ENCODE measurements around the gene CNTN1.
"Not testable (repeated sequence)": the region's sequence is repeated elsewhere in the genome, so short reads cannot be mapped to it uniquely, and the experiment has no call there.

Gene CNTN1

DNA sequence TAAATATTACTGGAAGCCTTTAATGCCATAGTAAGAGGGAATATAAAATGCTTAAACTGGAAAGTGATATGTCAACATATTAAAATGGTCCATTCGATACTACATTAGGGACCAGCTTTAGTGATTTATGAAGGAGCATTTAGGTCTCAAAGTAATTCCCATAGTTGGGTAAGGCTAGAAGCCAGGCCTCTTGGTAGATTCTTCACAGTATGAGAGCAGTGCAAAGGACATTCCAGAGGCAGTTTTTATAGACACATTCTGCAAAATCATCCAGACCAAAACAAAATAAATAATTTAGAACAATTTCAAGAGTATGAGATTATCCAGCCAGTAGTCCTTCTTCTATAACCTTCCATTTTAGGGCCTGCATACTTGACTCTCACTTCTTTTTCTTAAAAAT lies 353.3 kb downstream of the CNTN1 start:
- no peak for DNase-seq (ENCODE audit: low read depth)

- DNase-seq (ENCODE audit: low read depth), result no peak
These were observed 356.8 kb downstream of the CNTN1 start for GRCh38 chr12:41049033-41049432.

DNA sequence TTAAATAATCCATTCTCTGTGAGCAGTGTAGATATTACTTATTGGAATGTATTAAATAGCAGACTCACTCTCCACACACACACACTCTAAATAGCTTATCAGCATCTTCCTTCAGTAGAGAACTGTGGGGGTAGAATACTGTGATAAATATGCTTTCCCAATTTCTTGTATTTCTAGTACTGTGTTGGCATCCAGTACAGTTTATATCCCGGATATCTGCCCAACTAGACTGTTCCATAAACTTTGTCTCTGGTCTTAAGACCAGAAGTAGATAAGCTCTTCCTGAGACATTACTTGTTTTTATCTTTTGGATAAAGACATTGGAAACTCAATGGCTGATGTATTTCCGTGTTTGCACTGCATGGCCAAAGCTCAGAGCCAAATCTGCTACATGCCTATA lies 359.7 kb downstream of the CNTN1 start:
- no peak for DNase-seq (ENCODE audit: low read depth)

DNA sequence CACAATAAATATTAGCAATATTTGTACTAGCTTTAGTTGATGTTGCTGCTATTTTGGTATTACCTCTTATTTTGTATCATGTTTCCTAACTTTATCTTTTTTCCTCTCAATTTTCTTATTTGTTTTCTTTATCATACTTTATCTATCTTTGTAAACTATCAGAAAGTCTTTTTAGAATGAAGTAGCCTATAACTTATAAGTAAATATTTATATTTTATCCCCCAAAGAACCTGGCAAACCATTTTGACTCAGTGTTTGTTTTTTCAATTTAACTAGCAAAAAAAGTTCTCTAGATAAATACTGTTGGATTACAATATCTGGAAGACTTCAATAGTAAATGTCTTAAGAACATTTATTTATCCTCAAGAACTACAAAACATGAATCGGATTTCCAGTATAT lies 360.2 kb downstream of the CNTN1 start:
- no peak for DNase-seq (ENCODE audit: low read depth)

DNA sequence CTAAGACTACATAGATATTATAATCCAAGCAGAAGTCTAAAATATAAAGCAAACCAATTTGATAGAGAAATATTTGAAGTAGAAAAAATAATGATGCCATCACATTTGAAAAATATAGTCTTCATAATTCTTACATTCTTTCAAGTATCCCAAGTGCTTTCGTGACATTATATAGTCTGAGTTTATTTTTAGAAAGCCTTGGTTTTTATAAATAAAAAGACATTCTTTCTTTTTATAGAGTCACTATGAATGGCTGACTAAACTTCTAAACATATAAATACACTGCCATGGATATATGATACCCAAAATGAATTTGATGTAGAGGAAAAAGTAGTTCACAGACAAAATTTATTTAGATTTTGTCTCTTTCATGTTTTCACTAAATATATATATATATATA lies 360.8 kb downstream of the CNTN1 start:
- DNase-seq (ENCODE audit: low read depth), result no peak

GRCh38 chr12:41055875-41056577 lies 363.8 kb downstream of the CNTN1 start:
- no peak for DNase-seq (ENCODE audit: low read depth)

GRCh38 chr12:41058266-41058665 lies 366.0 kb downstream of the CNTN1 start:
- DNase-seq (ENCODE audit: low read depth), result no peak

- DNase-seq (ENCODE audit: low read depth), result no peak
These were observed 369.0 kb downstream of the CNTN1 start for GRCh38 chr12:41061192-41061591.

DNA sequence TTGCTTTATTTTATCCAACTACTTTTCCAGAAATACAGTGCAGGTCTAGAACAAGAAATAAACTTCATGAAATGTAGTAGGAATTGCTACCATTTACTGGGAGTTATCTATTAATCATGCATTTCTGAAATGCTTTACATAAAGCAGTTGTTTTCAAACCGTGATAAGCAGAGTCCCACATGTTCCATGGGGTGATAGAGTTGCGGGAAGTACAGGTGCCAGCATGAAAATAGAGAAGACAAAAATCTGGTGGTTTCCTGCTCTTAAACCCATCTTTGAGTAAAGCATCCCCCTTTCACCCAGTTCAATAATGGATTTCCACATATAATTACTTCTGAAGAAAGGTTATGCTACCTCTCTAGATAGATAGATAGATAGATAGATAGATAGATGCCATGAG lies 372.2 kb downstream of the CNTN1 start:
- no peak for DNase-seq (ENCODE audit: low read depth)

- DNase-seq (ENCODE audit: low read depth), result no peak
These were observed 375.9 kb downstream of the CNTN1 start for GRCh38 chr12:41067941-41068645.

- DNase-seq (ENCODE audit: low read depth), result no peak
These were observed 381.6 kb downstream of the CNTN1 start for GRCh38 chr12:41073633-41074472.

DNA sequence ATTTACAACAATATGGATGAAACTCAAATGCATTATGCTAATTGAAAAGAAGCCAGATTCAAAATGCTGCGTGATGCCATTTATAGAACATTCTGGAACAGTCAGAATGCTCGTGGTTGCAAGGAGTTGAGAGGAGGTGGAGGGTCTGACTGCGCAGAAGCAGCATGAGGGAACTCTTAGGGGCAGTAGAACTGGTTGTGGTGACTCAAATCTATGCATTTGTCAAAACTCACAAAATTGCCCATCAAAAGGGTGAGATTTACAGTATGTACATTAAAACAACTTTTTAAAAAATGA lies 382.2 kb downstream of the CNTN1 start:
- no peak for DNase-seq (ENCODE audit: low read depth)

DNA sequence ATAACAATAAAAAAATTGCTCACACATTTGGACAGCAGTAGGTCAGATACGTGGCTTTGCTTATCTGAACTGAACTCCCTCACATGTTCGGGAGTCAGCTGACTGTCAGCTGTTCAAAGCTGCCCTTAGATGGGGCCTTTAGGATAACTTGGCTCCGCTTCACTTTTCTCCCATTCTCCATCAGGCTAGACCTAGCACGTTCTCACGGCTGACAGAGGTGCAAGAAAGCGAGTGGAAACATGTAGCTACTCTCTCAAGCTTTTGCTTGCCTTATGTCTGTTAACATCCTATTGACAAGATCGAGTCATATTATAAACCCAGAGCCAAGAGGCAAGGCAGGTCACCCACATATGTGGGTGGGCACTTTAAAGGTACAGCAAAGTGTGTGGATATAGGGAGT lies 383.9 kb downstream of the CNTN1 start:
- no peak for DNase-seq (ENCODE audit: low read depth)

GRCh38 chr12:41081241-41081640 lies 389.0 kb downstream of the CNTN1 start:
- not testable (repeated sequence) for DNase-seq (ENCODE audit: low read depth)

GRCh38 chr12:41089438-41089837 lies 397.2 kb downstream of the CNTN1 start:
- DNase-seq (ENCODE audit: low read depth), result no peak

DNA sequence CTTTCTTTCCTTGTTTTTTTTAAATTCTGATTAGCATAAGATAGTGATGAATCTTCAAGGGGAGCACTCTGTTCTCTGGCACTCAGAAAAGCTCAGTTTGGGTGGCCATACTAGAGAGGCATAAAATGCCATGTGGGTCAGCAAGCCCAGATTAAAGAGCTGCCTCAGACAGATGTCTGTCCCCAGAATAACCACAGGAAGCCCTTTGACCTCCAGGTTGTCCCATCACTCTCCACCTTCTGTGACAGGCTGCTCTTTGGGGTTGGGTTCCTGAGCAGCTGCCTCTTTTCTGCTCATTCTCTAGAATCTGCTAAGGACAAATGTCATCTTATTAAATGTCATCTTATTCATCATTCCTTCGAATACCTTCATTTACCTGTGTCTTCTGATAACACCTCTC lies 399.9 kb downstream of the CNTN1 start:
- no peak for DNase-seq (ENCODE audit: low read depth)

DNA sequence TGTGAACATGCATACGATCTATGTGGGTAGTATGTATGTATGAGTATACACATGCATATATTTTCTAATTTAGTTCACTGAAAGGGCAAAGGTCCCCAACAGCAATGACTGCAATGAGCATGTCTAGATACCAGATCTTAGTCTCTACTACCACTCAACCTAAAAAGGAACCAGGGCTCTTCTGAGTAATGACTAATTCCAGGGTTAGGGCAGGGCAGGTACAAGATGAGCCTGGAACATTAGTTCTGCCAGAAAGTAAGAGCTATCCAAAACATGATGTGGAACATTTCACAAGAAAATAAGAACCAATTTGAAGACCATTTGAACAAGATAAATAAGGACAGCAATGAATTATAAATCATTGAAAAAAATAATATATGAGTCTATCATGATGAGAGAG lies 404.6 kb downstream of the CNTN1 start:
- DNase-seq (ENCODE audit: low read depth), result no peak

- no peak for DNase-seq (ENCODE audit: low read depth)
These were observed 408.3 kb downstream of the CNTN1 start for GRCh38 chr12:41100572-41100971.

- no peak for DNase-seq (ENCODE audit: low read depth)
These were observed 409.6 kb downstream of the CNTN1 start for GRCh38 chr12:41101806-41102205.

- no peak for DNase-seq (ENCODE audit: low read depth)
These were observed 411.4 kb downstream of the CNTN1 start for GRCh38 chr12:41103614-41104013.

DNA sequence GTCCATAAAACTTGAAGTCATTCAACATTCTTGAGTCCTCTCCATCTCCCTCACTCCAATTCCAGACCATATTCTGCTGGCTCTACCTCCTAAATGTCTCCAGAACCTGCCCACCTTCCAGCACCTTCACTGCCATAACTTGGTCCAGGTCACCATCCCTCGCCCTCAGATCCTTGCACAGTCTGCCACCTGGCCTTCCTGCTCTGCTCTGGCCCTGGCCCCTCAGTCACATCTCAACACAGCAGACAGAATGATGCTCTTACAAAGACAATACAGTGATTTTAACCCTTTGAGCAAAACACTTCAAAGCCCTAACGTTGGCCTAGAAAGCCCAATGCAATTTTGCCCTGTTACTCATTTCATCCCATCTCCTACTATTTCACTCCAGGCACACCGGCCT lies 414.1 kb downstream of the CNTN1 start:
- DNase-seq (ENCODE audit: low read depth), result no peak

- DNase-seq (ENCODE audit: low read depth), result no peak
These were observed 415.8 kb downstream of the CNTN1 start for GRCh38 chr12:41108032-41108431.

DNA sequence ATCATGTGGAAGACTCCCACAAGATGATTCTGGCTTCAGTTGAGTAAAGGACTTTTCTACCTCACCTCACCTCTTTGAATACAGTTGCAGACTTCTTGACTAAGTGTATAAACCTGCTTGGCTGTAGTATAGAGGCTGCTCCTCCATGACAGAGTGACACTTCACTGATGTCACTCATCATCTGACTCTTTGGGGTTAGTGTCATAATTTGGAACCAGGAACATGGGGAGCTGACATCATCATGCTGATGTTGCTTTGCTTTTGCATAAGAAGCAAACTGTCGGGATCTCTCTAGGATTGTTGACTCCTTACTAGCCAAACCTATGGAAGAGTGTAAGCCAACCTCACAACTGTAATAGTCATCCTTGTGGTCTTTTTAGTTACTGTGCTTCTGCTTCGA lies 420.7 kb downstream of the CNTN1 start:
- DNase-seq (ENCODE audit: low read depth), result no peak
